Gastrocnemius medialis (tissue), 4 donors: ENCODE measurements around the gene CACNA1H. TPM values are rescaled to one million over a fixed set of nuclear protein-coding genes. Genes with fewer than 3 reads are reported as not detected.
"Not testable (repeated sequence)": the region's sequence is repeated elsewhere in the genome, so short reads cannot be mapped to it uniquely, and the experiment has no call there.

Experiments used
- ATAC-seq, 2 donors: fragments of 150-250 bp; one replicate each; pipeline ENCODE4 v1.9.1; 2016
- DNase-seq, 2 donors: peaks; one replicate each; pipeline ENCODE4 v3.0.0-alpha.2; 2019
- H3K27ac ChIP-seq, 4 donors: fragments of 200-600 bp; sonication (generic); 1 replicate in 1 of 4; 2 replicates in 3 of 4; pipeline ENCODE4 v1.5.1; 2016 to 2018; ENCODE audit warnings: mild to moderate bottlenecking in 2 of 4, moderate library complexity in 1 of 4
- H3K27me3 ChIP-seq, 3 donors: fragments of 200-600 bp; sonication (generic) in 2 of 3; 1 replicate in 1 of 3; 2 replicates in 2 of 3; pipeline versions ENCODE4 v1.5.1 to v1.6.0; 2016 to 2019; ENCODE audit warnings: mild to moderate bottlenecking in 1 of 3, moderate library complexity in 1 of 3
- H3K36me3 ChIP-seq, 2 donors: fragments of 200-600 bp; sonication (generic) in 1 of 2; one replicate each; pipeline ENCODE4 v1.5.1; 2017 to 2018
- H3K4me1 ChIP-seq, 2 donors: fragments of 200-600 bp; sonication (generic) in 1 of 2; one replicate each; pipeline ENCODE4 v1.5.1; 2016 to 2017; ENCODE audit warnings: mild to moderate bottlenecking in 2 of 2
- H3K4me3 ChIP-seq, 4 donors: fragments of 200-600 bp; sonication (generic) in 3 of 4; 1 replicate in 1 of 4; 2 replicates in 3 of 4; pipeline ENCODE4 v1.5.1; 2016 to 2019; ENCODE audit warnings: mild to moderate bottlenecking in 2 of 4
- H3K9me3 ChIP-seq, 3 donors: fragments of 200-600 bp; sonication (generic) in 2 of 3; 1 replicate in 1 of 3; 2 replicates in 2 of 3; pipeline ENCODE4 v1.5.1; 2016 to 2019
- CTCF ChIP-seq, 5 experiments: fragments of 450-650 bp in 3 of 5; fragments of 200-600 bp in 2 of 5; sonication (generic) in 2 of 5; IDR thresholded peaks in 4 of 5; conservative IDR thresholded peaks in 1 of 5; 1 replicate in 4 of 5; 2 replicates in 1 of 5; pipeline ENCODE4 v1.5.1; 2016 to 2019; ENCODE audit warnings: antibody characterized with exemption in 5 of 5, mild to moderate bottlenecking in 3 of 5, moderate library complexity in 3 of 5
- POLR2A ChIP-seq, 2 donors: fragments of 450-650 bp; IDR thresholded peaks; one replicate each; pipeline ENCODE4 v1.6.1; 2017; ENCODE audit warnings: antibody characterized with exemption in 2 of 2, mild to moderate bottlenecking in 2 of 2, moderate library complexity in 2 of 2
- in situ Hi-C, 4 donors: fragments of 200-750 bp; cut with MboI; loops; one replicate each; pipeline versions ENCODE4 v1.15.0 to v1.8.0; 2017; ENCODE audit warnings: low sequenced_read_pairs in 4 of 4
- intact Hi-C: fragments of 100-400 bp; cut with DNase I; formaldehyde crosslinking; loops from one replicate; pipeline ENCODE4 v1.15.1; 2023; ENCODE audit warnings: low total_unique reads
- total RNA-seq, 4 donors: library from RNA; depleted of rRNA; stranded (reverse); fragments of >200 nt; gene quantifications; one replicate each; pipeline versions ENCODE4 v1.1.0 to v1.2.3, GENCODE V29; 2016

Gene CACNA1H
- total RNA-seq, 4 donors from 2014 or later: 3.7 to 12.8 (median 4.5) TPM

- no peaks in the 10 kb centered on the region for H3K4me1 ChIP-seq
- intact Hi-C loops: no loop called here
- no peak overlapping the region for H3K4me3 ChIP-seq
- in situ Hi-C loops: no loop called here
- peaks cover 3 to 20% (median 5%) of the 10 kb centered on the region in 3 donors for H3K27me3 ChIP-seq
- ATAC-seq (no peak), DNase-seq (no peak)
- no peaks in the 10 kb centered on the region for H3K36me3 ChIP-seq
- H3K9me3 ChIP-seq: no peaks in the 10 kb centered on the region
- H3K27ac ChIP-seq: no peak overlapping the region
- TF ChIP-seq CTCF (IDR thresholded peaks at IDR 0.05 in 4 of 5, conservative IDR thresholded peaks at IDR 0.05 in 1 of 5) (no peak), POLR2A (IDR thresholded peaks at IDR 0.05) (no peak)
Measured at GRCh38 chr16:1197237-1197866, 44.4 kb downstream of the CACNA1H start.

GRCh38 chr16:1198194-1198593 is 45.3 kb downstream of the CACNA1H start:
- no peak for DNase-seq
- Histone ChIP-seq H3K36me3 (no peaks in the 10 kb centered on the region), H3K4me3 (no peak overlapping the region), H3K9me3 (no peaks in the 10 kb centered on the region), H3K27me3 (peaks cover 3 to 25% (median 5%) of the 10 kb centered on the region in 3 donors), H3K4me1 (no peaks in the 10 kb centered on the region), H3K27ac (no peak overlapping the region)
- intact Hi-C loops: no loop called here
- in situ Hi-C loops: no loop called here
- no peak for ATAC-seq
- TF ChIP-seq POLR2A (IDR thresholded peaks at IDR 0.05) (no peak), CTCF (IDR thresholded peaks at IDR 0.05 in 4 of 5, conservative IDR thresholded peaks at IDR 0.05 in 1 of 5) (no peak)

GRCh38 chr16:1198671-1199346 is 45.9 kb downstream of the CACNA1H start:
- intact Hi-C loops, ATAC-seq, H3K4me3 ChIP-seq, in situ Hi-C loops, H3K9me3 ChIP-seq, H3K27ac ChIP-seq, H3K36me3 ChIP-seq, DNase-seq, H3K4me1 ChIP-seq: not testable (repeated sequence)
- H3K27me3 ChIP-seq: peaks cover 3 to 23% (median 5%) of the 10 kb centered on the region in 3 donors

GRCh38 chr16:1199347-1200013 is 46.6 kb downstream of the CACNA1H start:
- no peaks in the 10 kb centered on the region for H3K4me1 ChIP-seq
- intact Hi-C loops: no loop called here
- in situ Hi-C loops: no loop called here
- H3K27ac ChIP-seq: no peak overlapping the region
- TF ChIP-seq CTCF (IDR thresholded peaks at IDR 0.05 in 4 of 5, conservative IDR thresholded peaks at IDR 0.05 in 1 of 5): no peak
- TF ChIP-seq POLR2A (IDR thresholded peaks at IDR 0.05): no peak
- H3K36me3 ChIP-seq: no peaks in the 10 kb centered on the region
- H3K4me3 ChIP-seq: no peak overlapping the region
- peaks cover under 1 to 17% (median 5%) of the 10 kb centered on the region in 3 donors for H3K27me3 ChIP-seq
- no peak for DNase-seq
- no peaks in the 10 kb centered on the region for H3K9me3 ChIP-seq
- ATAC-seq: no peak

GRCh38 chr16:1200014-1200627 is 47.2 kb downstream of the CACNA1H start:
- H3K36me3 ChIP-seq: no peaks in the 10 kb centered on the region
- ATAC-seq: no peak

More at GRCh38 chr16:1200014-1200627, 47.2 kb downstream of the CACNA1H start:
- intact Hi-C loops (no loop called here), in situ Hi-C loops (no loop called here)
- no peak for DNase-seq
- TF ChIP-seq POLR2A (IDR thresholded peaks at IDR 0.05) (no peak), CTCF (IDR thresholded peaks at IDR 0.05 in 4 of 5, conservative IDR thresholded peaks at IDR 0.05 in 1 of 5) (no peak)
- no peak overlapping the region for H3K4me3 ChIP-seq
- H3K27me3 ChIP-seq: peaks cover 0 to 12% (median 5%) of the 10 kb centered on the region in 3 donors
- no peak overlapping the region for H3K27ac ChIP-seq
- H3K9me3 ChIP-seq: no peaks in the 10 kb centered on the region
- no peaks in the 10 kb centered on the region for H3K4me1 ChIP-seq
